ENCODE results near the gene SYCP2L. TPM values are rescaled to one million over a fixed set of nuclear protein-coding genes. Genes with fewer than 3 reads are reported as not detected.
"Not testable (repeated sequence)": the region's sequence is repeated elsewhere in the genome, so short reads cannot be mapped to it uniquely, and the experiment has no call there.

SYCP2L gene
- total RNA-seq, 2 donors from 2014 or later, result 0.63 to 1.4 TPM

DNA sequence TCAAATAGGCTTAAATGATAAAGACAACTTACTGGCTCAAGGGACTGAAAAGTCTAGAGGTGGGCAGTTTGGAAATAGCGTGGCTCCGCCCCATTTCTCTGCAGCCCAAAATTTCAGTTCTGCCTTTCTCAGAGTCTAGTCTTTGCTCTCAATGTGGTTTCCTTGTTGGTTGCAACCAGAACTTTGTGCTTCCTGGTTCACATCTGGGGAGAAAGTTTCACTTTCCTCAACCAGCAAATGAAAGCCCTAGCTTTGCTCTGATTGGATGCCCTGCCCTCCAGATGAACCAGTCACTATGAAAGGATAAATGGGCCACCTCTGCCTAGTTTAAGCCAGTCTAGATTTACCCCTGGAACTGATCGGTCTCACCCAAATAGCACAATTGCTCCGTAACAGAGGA lies 14.9 kb downstream of the SYCP2L start:
- Histone ChIP-seq H3K4me1 (ENCODE audit: control insufficient read depth in 1 of 2, low read depth in 2 of 2) (no peaks in the 10 kb centered on the region), H3K27me3 (replicated peaks; ENCODE audit: insufficient read depth) (no peaks in the 10 kb centered on the region), H3K9me3 (no peaks in the 10 kb centered on the region), H3K4me3 (no peak overlapping the region), H3K36me3 (no peaks in the 10 kb centered on the region), H3K27ac (no peak overlapping the region)
- no peak for ATAC-seq (ENCODE audit: insufficient number of reproducible peaks, low FRiP score, low read depth)
- TF ChIP-seq, protein P1, sequence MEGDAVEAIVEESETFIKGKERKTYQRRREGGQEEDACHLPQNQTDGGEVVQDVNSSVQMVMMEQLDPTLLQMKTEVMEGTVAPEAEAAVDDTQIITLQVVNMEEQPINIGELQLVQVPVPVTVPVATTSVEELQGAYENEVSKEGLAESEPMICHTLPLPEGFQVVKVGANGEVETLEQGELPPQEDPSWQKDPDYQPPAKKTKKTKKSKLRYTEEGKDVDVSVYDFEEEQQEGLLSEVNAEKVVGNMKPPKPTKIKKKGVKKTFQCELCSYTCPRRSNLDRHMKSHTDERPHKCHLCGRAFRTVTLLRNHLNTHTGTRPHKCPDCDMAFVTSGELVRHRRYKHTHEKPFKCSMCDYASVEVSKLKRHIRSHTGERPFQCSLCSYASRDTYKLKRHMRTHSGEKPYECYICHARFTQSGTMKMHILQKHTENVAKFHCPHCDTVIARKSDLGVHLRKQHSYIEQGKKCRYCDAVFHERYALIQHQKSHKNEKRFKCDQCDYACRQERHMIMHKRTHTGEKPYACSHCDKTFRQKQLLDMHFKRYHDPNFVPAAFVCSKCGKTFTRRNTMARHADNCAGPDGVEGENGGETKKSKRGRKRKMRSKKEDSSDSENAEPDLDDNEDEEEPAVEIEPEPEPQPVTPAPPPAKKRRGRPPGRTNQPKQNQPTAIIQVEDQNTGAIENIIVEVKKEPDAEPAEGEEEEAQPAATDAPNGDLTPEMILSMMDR (IDR thresholded peaks at IDR 0.05), result no peak
- no peak for DNase-seq (ENCODE audit: low spot score)

DNA sequence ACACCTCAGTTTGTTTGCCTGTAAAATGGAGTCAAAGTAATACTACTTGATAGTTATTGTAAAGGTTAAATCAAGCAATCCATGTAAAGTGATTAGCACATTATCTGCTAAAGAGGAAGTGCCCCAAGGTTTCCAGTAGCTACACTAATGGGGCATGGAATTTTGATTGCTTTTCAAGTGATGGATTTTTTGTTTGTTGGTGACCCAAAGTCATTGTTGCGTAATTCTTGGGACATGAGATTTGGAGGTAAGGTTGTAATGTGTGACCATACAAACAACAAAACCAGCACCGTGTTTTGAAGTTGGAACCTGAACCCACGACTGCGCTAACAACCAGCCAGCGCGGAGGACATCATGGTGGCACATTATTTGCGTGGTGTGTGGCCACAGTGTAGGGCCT lies 17.2 kb downstream of the SYCP2L start:
- Histone ChIP-seq H3K27ac (no peak overlapping the region), H3K27me3 (replicated peaks; ENCODE audit: insufficient read depth) (no peaks in the 10 kb centered on the region), H3K4me1 (ENCODE audit: control insufficient read depth in 1 of 2, low read depth in 2 of 2) (no peaks in the 10 kb centered on the region), H3K36me3 (no peaks in the 10 kb centered on the region), H3K9me3 (no peaks in the 10 kb centered on the region), H3K4me3 (no peak overlapping the region)
- TF ChIP-seq, protein P1 (IDR thresholded peaks at IDR 0.05), result no peak
- no peak for ATAC-seq (ENCODE audit: insufficient number of reproducible peaks, low FRiP score, low read depth)
- no peak for DNase-seq (ENCODE audit: low spot score)

DNA sequence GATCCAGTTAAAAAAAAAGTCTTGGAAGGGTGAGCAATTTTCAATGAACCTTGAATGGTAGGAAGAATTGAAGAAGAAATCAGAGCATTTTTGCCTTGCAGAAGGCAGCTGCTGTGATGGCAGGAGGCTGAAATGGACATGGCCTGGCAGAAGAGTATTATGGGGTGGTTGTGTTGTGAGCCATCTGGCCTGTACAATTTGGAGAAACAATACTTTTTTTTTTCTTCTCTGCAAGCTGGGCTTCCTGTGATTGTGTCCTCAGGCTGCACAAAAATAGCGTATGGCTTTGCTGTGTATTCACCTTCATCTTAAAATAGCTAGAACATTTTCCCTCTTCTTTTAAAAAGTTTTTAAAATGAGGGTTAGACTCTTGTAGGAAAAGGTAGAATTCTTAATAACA lies 21.4 kb downstream of the SYCP2L start:
- TF ChIP-seq, protein P1 (IDR thresholded peaks at IDR 0.05), result no peak
- ATAC-seq (ENCODE audit: insufficient number of reproducible peaks, low FRiP score, low read depth) (no peak), DNase-seq (ENCODE audit: low spot score) (no peak)
- no peaks in the 10 kb centered on the region for H3K36me3 ChIP-seq
- H3K9me3 ChIP-seq, result no peaks in the 10 kb centered on the region
- no peak overlapping the region for H3K4me3 ChIP-seq
- no peaks in the 10 kb centered on the region for H3K27me3 ChIP-seq (replicated peaks; ENCODE audit: insufficient read depth)
- H3K4me1 ChIP-seq (ENCODE audit: control insufficient read depth in 1 of 2, low read depth in 2 of 2), result no peaks in the 10 kb centered on the region
- H3K27ac ChIP-seq, result no peak overlapping the region

DNA sequence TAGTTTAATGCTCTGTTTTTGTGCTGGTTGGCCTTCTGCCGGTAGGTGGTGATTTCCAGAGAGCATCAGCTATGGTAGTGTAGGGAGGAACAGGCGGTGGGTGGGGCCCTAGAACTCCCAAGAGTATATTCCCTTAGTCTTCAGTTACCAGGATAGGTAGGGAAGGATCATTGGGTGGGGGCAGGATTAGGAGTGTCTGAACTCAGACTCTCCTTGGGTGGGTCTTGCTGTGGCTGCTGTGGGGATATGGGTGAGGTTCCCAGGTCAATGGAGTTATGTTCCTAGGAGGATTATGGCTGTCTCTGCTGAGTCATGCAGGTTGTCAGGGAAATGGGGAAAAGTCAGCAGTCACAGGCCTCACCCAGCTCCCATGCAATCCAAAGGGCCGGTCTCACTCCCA lies 32.7 kb downstream of the SYCP2L start:
- not testable (repeated sequence) for H3K27me3 ChIP-seq (replicated peaks; ENCODE audit: insufficient read depth); H3K27ac ChIP-seq; DNase-seq (ENCODE audit: low spot score); H3K36me3 ChIP-seq; ATAC-seq (ENCODE audit: insufficient number of reproducible peaks, low FRiP score, low read depth); H3K4me3 ChIP-seq; H3K4me1 ChIP-seq (ENCODE audit: control insufficient read depth in 1 of 2, low read depth in 2 of 2); H3K9me3 ChIP-seq

DNA sequence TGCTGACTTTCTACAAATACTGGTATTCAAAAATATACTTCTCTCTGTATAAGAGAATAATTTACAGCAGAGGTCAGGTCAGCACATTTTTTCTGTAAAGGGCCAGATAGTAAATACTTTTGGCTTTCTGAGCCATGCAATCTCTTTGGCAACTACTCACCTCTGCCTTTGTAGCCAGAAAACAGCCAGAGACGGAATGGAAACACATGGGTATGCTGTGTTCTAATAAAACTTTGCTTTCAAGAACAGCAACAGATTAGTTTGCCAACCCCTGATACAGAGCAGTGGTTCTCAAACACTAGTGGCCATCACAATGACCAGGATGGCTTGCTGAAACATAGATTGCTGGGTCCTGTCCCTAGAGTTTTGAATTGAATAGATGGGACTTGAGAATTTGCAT lies 46.3 kb downstream of the SYCP2L start:
- H3K36me3 ChIP-seq, result no peaks in the 10 kb centered on the region
- H3K27ac ChIP-seq, result no peak overlapping the region
- H3K9me3 ChIP-seq, result no peaks in the 10 kb centered on the region
- no peak overlapping the region for H3K4me3 ChIP-seq
- H3K27me3 ChIP-seq (replicated peaks; ENCODE audit: insufficient read depth), result no peaks in the 10 kb centered on the region
- TF ChIP-seq, protein P1 (IDR thresholded peaks at IDR 0.05), result no peak
- H3K4me1 ChIP-seq (ENCODE audit: control insufficient read depth in 1 of 2, low read depth in 2 of 2), result no peaks in the 10 kb centered on the region
- ATAC-seq (ENCODE audit: insufficient number of reproducible peaks, low FRiP score, low read depth) (no peak), DNase-seq (ENCODE audit: low spot score) (no peak)

DNA sequence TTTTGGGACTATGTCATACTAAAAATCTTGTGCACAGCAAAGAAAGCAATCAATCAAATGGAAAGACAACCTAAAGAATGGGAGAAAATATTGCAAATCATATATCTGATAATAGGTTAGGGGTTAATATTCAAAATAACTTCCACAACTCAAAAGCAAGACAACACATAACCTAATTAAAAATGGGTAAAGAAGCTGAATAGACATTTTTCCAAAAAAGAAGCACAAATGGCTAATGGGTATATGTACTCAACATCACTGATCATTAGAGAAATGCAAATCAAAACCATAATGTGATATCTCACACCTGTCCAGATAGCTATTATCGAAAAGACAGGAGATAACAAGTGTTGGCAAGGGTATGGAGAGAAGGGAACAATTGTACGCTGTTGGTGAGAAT lies 53.0 kb downstream of the SYCP2L start:
- no peaks in the 10 kb centered on the region for H3K9me3 ChIP-seq
- no peaks in the 10 kb centered on the region for H3K36me3 ChIP-seq
- no peak overlapping the region for H3K27ac ChIP-seq
- no peaks in the 10 kb centered on the region for H3K27me3 ChIP-seq (replicated peaks; ENCODE audit: insufficient read depth)
- no peaks in the 10 kb centered on the region for H3K4me1 ChIP-seq (ENCODE audit: control insufficient read depth in 1 of 2, low read depth in 2 of 2)
- DNase-seq (ENCODE audit: low spot score), result no peak
- TF ChIP-seq, protein P1 (IDR thresholded peaks at IDR 0.05), result no peak
- no peak overlapping the region for H3K4me3 ChIP-seq
- no peak for ATAC-seq (ENCODE audit: insufficient number of reproducible peaks, low FRiP score, low read depth)
